GM12865 (cell line): ENCODE data around the gene PARP11.

Experiments
- DNase-seq: peaks from one replicate; pipeline ENCODE4 v3.0.0; 2010; ENCODE audit warnings: low read depth
- H3K4me3 ChIP-seq: 2 replicates; pipeline ENCODE4 v1.5.1; 2011; ENCODE audit warnings: mild to moderate bottlenecking, low read depth, low read length, control low read depth
- CTCF ChIP-seq: IDR thresholded peaks from 2 replicates; pipeline ENCODE4 v1.5.1; 2011; ENCODE audit warnings: low read length, control low read depth, low read depth, inconsistent platforms; ENCODE audit not compliant: insufficient read depth; ENCODE audit errors: missing control alignments

PARP11 gene

GRCh38 chr12:3775385-3776035, 97.7 kb downstream of the PARP11 start:
- no peak overlapping the region for H3K4me3 ChIP-seq
- no peak for DNase-seq
- TF ChIP-seq CTCF = no peak

- H3K4me3 ChIP-seq = no peak overlapping the region
- DNase-seq = no peak
- TF ChIP-seq CTCF = no peak
Measured at GRCh38 chr12:3772380-3772779, 100.8 kb downstream of the PARP11 start.

GRCh38 chr12:3771853-3772252, 101.3 kb downstream of the PARP11 start:
- no peak overlapping the region for H3K4me3 ChIP-seq
- DNase-seq = no peak
- no peak for TF ChIP-seq CTCF

- no peak for TF ChIP-seq CTCF
- no peak for DNase-seq
- no peak overlapping the region for H3K4me3 ChIP-seq
Measured at GRCh38 chr12:3770891-3771290, 102.3 kb downstream of the PARP11 start.

- H3K4me3 ChIP-seq = no peak overlapping the region
- TF ChIP-seq CTCF = no peak
- no peak for DNase-seq
Measured at GRCh38 chr12:3768911-3769447, 104.2 kb downstream of the PARP11 start.

GRCh38 chr12:3761116-3761735, 112.0 kb downstream of the PARP11 start:
- no peak overlapping the region for H3K4me3 ChIP-seq
- no peak for TF ChIP-seq CTCF

More at GRCh38 chr12:3761116-3761735, 112.0 kb downstream of the PARP11 start:
- DNase-seq = no peak
